C4-2B (cell line): ENCODE results near the gene EVC2.

ENCODE experiments used
- H3K27ac ChIP-seq: fragments of 450-650 bp; 2 replicates; pipeline ENCODE4 v1.5.1; 2017
- CTCF ChIP-seq: fragments of 450-650 bp; conservative IDR thresholded peaks from 2 replicates; pipeline ENCODE4 v1.5.1; 2017; ENCODE audit warnings: mild to moderate bottlenecking
- ZFX ChIP-seq: fragments of 450-650 bp; IDR thresholded peaks from 2 replicates; pipeline ENCODE4 v1.6.1; 2017

Gene EVC2

GRCh38 chr4:5755161-5755560 lies 46.8 kb upstream of the EVC2 start:
- H3K27ac ChIP-seq, result no peak overlapping the region
- TF ChIP-seq CTCF, result no peak
- no peak for TF ChIP-seq ZFX

- no peak for TF ChIP-seq CTCF
- no peak for TF ChIP-seq ZFX
- H3K27ac ChIP-seq, result no peak overlapping the region
These were observed 46.1 kb upstream of the EVC2 start for GRCh38 chr4:5754529-5754881.

GRCh38 chr4:5753766-5754528 lies 45.6 kb upstream of the EVC2 start:
- TF ChIP-seq CTCF, result no peak
- TF ChIP-seq ZFX, result no peak

GRCh38 chr4:5753366-5753765 lies 45.0 kb upstream of the EVC2 start:
- H3K27ac ChIP-seq, result no peak overlapping the region
- no peak for TF ChIP-seq ZFX
- no peak for TF ChIP-seq CTCF

More at GRCh38 chr4:5753766-5754528, 45.6 kb upstream of the EVC2 start:
- H3K27ac ChIP-seq, result no peak overlapping the region

GRCh38 chr4:5752376-5753184 lies 44.2 kb upstream of the EVC2 start:
- H3K27ac ChIP-seq, result no peak overlapping the region

GRCh38 chr4:5751666-5752375 lies 43.5 kb upstream of the EVC2 start:
- TF ChIP-seq ZFX, result no peak
- no peak for TF ChIP-seq CTCF
- H3K27ac ChIP-seq, result no peak overlapping the region

More at GRCh38 chr4:5752376-5753184, 44.2 kb upstream of the EVC2 start:
- TF ChIP-seq ZFX, result no peak
- TF ChIP-seq CTCF, result no peak
